ENCODE data around the gene STMN1.

STMN1 gene

DNA sequence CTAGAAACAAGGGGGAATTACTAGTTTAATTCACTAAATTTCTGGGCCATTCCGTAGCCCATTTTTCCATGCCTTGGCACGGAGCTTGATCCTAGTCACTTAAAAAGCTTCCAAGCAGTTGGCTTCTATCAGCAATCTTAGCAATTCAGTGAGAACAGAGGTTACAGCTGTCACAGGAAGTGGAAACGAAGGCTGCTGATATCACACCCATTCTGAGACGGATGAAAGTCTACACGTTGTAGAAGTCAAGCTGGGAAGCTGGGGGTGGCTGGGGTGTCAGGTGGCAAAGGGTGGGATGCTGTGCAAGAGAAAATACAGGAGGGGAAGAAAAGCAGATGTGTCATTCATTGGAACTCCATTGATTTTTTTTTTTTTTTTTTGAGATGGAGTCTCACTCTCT lies 11.8 kb upstream of the STMN1 start:
- TF ChIP-seq, protein P1, sequence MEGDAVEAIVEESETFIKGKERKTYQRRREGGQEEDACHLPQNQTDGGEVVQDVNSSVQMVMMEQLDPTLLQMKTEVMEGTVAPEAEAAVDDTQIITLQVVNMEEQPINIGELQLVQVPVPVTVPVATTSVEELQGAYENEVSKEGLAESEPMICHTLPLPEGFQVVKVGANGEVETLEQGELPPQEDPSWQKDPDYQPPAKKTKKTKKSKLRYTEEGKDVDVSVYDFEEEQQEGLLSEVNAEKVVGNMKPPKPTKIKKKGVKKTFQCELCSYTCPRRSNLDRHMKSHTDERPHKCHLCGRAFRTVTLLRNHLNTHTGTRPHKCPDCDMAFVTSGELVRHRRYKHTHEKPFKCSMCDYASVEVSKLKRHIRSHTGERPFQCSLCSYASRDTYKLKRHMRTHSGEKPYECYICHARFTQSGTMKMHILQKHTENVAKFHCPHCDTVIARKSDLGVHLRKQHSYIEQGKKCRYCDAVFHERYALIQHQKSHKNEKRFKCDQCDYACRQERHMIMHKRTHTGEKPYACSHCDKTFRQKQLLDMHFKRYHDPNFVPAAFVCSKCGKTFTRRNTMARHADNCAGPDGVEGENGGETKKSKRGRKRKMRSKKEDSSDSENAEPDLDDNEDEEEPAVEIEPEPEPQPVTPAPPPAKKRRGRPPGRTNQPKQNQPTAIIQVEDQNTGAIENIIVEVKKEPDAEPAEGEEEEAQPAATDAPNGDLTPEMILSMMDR (conservative IDR thresholded peaks at IDR 0.05; ENCODE audit: low read depth, low read length) = no peak
- no peak for DNase-seq (ENCODE audit: low read depth)

DNA sequence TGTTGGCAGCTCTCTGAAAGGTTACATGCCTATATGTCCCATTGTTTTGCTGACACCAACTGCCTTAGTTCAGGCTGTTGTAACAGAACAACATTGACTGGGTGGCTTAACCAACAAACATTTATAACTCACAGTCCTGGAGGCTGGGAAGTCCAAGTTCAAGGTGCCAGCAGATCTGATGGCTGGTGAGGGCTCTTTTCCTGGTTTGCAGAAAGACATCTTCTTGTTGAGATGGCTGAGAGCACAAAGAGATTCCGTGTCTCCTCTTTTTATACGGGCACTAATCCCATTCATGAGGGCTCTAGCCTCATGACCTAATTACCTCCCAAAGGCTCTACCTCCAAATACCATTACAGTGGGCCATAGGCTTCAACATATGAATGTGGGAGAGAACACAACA lies 10.2 kb upstream of the STMN1 start:
- H3K4me3 ChIP-seq (ENCODE audit: low read length) = no peak overlapping the region
- TF ChIP-seq, protein P1 (conservative IDR thresholded peaks at IDR 0.05; ENCODE audit: low read depth, low read length) = no peak
- no peak for DNase-seq (ENCODE audit: low read depth)

More for the DNA sequence above, 11.8 kb upstream of the STMN1 start:
- no peak overlapping the region for H3K4me3 ChIP-seq (ENCODE audit: low read length)

DNA sequence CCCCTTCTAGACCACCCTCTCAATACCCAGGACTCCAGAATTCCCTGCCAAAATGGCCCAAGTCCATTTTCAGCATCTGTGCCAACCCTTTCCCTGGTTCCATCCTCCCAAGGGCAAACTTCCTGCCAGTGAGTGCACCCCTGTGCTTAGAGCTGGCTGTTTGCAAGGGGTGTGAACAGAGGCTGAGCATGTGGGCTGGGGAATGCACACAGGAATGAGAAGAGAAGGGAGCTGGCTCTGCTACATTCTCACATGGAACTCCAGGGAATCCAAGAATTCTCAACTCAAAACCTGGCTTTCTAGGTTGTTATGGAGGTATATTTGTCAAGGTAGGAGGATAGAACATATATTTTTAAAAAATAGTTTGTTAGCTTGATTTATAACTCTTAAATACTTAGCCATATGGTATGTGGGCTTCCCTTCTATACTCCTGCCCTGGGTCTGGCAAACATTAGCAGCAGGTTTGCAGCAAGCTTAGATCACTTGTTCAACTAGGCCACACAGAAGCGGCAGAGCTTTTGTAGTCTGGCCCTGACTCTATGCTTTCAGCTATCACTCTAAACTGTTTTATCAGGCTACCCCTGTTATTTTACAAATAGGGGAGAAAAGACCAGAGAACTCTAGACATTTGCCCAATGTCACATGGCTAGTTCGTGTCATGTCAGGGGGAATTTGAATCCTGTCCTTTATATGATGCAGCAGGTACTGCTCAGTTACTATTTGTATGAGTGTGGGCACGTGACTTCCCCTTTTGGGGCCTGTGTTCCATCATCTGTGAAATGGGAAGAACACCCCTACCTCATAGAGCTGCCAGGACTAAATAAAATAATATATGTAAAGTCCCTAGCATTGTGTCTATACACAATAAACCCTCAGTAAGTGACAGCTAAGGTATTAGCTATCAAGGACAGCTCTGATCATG lies 8.1 kb upstream of the STMN1 start:
- no peak overlapping the region for H3K4me3 ChIP-seq (ENCODE audit: low read length)
- DNase-seq (ENCODE audit: low read depth) = no peak
- TF ChIP-seq, protein P1 (conservative IDR thresholded peaks at IDR 0.05; ENCODE audit: low read depth, low read length) = no peak

DNA sequence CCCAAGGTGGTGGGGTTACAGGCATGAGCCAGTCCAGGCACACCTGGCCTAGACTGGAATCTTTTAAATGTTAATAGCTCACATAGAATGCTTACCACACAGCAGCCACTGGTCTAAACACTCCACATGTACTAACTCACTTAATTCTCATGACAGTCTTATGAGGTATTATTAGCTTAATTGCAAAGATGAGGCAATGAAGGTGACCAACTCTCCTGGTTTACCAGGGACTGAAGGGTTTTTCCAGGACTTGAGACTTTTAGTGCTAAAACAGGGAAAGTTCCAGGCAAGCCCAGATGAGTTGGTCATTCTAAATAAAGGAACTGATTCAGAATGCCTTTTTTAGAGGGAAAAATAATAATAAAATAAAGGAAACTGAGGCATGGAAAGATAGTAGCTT lies 7.0 kb upstream of the STMN1 start:
- TF ChIP-seq, protein P1 (conservative IDR thresholded peaks at IDR 0.05; ENCODE audit: low read depth, low read length) = no peak
- H3K4me3 ChIP-seq (ENCODE audit: low read length) = no peak overlapping the region
- no peak for DNase-seq (ENCODE audit: low read depth)

DNA sequence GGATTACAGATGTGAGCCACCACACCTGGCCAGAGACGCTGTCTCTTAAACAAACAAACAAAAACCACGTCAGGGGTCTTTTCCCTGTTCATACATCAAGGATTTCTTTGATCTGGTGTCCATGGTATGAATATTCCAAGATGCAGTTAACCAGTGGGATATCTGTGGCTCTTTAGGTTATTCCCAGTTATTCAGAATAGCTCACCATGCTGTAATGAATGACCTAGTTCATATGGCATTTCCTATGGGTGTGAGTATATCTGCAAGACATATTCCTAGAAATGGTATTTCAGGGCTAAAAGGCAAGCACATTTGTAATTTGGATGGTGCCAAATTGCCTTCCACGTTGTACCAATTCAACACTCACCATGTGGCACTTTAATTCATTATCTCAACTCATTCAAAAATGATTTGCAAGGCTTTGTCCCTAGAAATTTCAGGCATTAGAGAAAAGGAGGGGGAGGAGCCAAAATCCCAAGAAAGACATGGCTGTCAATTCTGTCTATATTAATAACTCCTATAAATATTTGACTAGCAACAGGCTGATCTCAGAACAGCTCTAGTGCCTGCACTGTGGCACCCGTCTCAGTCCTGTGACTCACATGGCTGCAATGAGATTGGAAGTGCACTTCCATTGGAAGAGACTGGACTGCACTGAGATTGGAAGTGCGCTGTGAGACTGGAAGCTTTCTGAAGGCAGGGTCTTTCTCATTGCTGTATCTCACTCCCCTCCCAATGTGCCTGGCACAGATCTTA lies 6.0 kb upstream of the STMN1 start:
- H3K4me3 ChIP-seq (ENCODE audit: low read length) = no peak overlapping the region
- TF ChIP-seq, protein P1 (conservative IDR thresholded peaks at IDR 0.05; ENCODE audit: low read depth, low read length) = no peak
- DNase-seq (ENCODE audit: low read depth) = no peak

DNA sequence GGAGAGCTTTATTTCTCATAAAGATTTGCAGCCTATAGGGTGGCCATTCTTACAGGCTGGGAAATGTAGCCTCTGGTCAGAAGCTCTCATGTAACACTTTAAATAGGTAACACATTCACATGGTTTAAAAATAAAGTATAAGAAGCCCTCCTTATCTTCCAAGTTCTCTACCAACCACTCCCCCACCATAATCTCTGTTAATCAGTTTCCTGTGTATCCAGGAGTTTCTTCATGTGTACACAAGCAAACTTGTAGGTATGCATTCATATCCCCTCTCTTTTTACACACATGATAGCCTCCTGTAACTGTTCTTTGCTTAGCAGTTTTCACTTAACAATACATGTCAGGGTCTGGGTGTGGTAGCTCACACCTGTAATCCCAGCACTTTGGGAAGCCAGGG lies 4.9 kb upstream of the STMN1 start:
- TF ChIP-seq, protein P1 (conservative IDR thresholded peaks at IDR 0.05; ENCODE audit: low read depth, low read length) = no peak
- DNase-seq (ENCODE audit: low read depth) = no peak
- H3K4me3 ChIP-seq (ENCODE audit: low read length) = no peak overlapping the region
